ENCODE measurements around the gene TASL. TPM values are rescaled to one million over a fixed set of nuclear protein-coding genes. Genes with fewer than 3 reads are reported as not detected.
"Not testable (repeated sequence)": the region's sequence is repeated elsewhere in the genome, so short reads cannot be mapped to it uniquely, and the experiment has no call there.

TASL gene
- total RNA-seq, 1 donor from 2014 or later = 0.62 TPM

DNA sequence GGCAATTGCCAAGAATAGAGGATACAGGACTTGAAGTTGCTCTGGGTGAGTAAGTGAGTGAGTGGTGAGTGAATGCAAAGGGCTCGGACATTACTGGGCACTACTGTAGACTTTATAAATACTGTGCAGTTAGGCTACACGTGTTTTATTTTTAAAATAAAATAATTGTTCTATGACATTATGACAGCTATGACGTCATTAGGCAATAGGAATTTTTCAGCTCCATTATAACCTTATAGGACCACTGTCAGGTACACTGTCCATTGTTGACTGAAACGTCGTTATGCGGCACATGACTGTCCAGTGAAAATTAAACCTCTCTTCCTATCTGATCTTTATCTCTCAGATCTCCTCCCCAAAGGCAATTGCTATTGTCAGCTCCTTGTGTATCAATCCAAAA lies 5.1 kb upstream of the TASL start:
- DNase-seq (no peak), ATAC-seq (no peak)
- intact Hi-C loops (cut with micrococcal nuclease) = no loop called here

DNA sequence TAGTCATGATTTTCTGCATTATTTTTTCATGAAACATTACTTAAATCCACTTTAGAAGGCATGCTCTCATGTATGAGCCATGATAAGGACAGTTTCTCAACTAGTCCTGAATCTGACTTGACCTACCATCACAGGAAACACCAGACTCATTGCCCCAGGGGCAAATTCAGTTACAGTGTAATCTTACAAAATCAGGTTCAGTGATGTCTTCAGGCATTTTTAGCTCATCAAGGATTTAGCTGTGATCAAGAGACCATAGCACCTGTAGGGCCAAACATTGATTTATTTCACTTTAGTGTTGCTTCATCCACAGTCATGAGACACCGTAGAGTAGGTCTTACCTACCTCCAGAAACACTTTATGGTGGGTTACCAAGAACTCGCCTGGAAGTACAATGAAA lies 3.1 kb upstream of the TASL start:
- DNase-seq (no peak), ATAC-seq (no peak)
- intact Hi-C loops (cut with micrococcal nuclease) = no loop called here

DNA sequence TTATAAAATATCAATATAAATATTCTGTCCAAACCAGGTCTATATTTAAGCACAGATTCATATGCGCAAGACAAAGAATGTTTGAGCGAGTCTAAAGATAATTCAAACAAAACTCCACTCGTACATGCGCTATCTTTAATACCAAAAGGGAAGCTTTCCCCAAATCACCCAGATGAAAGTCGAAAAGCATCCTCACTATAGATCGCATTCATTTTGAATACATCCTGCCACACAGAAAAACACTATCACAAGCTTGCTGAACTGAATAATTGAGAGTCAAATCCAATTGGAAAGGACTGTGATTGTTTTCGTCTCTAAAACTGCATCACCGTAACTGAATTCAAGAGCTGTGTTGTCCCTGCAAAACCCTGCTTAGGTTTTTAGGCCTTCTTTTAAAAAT lies 685 bp downstream of the TASL start:
- ATAC-seq = no peak
- DNase-seq = no peak
- intact Hi-C loops (cut with micrococcal nuclease) = loop anchor here (10.0 kb wide), 1 partner anchor 138 kb away; no protein-coding TSS in a partner anchor

DNA sequence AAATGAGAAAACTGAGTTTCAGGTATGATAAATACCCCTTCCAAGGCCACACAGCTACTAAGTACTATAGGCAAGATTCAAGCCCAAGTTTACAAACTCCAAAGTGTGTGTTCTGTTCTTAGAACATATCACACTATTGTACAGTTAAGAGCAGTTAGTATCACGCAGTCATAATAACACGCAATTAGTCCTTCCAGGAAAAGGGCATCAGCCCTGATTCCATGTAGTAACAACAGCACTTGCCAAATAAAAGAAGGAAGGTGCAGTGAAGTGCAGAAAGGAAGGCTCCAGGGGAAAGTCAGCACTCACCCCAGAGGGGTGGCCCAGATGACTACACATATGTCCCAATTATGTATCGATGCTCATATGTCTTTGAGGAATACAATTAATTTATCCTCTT lies 4.4 kb downstream of the TASL start:
- intact Hi-C loops (cut with micrococcal nuclease) = loop anchor here (10.0 kb wide), 1 partner anchor 142 kb away; no protein-coding TSS in a partner anchor
- ATAC-seq (peak; percentile 43), DNase-seq (no peak)

DNA sequence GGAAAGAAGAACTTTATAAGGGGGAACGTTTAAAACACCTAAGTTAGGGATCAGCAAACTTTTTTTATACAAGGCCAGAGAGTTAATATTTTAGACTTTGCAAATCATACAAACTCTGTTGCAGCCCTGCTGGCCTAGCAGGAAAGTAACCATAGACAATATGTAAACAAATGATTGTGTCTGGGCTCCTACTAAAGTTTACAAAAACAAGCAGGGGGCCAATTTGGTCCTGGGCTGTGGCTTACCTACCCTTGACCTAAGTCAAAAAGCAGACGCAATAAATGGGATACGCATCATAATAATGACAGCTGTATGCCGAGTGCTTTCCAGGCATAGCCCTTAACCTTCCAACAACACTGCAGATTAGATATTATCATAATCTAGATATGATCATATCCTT lies 4.9 kb downstream of the TASL start:
- intact Hi-C loops (cut with micrococcal nuclease) = loop anchor here (10.0 kb wide), 1 partner anchor 142 kb away; no protein-coding TSS in a partner anchor
- no peak for ATAC-seq
- no peak for DNase-seq

DNA sequence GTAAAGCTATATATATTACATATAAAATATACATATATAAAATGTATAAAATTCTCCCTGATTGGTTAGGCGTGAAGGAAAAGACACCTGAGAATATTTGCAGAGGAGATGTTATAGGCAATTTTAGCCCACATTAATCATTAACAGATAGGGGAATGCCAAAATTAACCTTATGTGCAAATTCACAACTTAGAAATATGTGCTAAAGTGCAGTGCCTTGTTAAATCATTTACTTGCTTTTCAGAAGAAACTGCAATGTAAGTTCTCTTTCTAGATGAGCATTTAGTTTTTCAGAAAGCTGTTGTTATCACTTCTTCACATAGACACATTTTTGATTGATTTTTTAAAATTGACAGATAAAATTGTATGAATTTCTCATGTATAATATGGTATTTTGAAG lies 5.6 kb downstream of the TASL start:
- intact Hi-C loops (cut with micrococcal nuclease) = loop anchor here (10.0 kb wide), 1 partner anchor 143 kb away; no protein-coding TSS in a partner anchor
- ATAC-seq (no peak), DNase-seq (no peak)

DNA sequence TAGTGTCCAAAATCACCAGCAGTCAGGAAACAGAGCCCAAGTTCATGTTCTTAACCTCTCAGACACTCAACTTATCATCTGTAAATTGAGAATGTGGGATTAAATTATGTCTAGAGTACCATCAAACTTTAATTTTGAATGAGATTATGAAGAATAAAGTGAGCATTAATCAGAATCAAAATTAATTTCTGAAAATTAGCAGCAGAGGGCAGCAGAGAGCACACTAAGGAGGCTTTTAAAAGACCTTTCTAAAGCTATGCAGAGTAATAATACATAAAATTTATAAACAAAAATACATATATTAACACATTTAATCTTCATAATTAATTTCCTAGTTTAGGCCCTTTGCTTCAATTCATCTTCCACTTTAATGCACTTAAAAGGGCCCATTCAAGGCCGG lies 7.1 kb downstream of the TASL start:
- ATAC-seq (no peak), DNase-seq (no peak)
- intact Hi-C loops (cut with micrococcal nuclease) = loop anchor here (10.0 kb wide), 1 partner anchor 144 kb away; no protein-coding TSS in a partner anchor

DNA sequence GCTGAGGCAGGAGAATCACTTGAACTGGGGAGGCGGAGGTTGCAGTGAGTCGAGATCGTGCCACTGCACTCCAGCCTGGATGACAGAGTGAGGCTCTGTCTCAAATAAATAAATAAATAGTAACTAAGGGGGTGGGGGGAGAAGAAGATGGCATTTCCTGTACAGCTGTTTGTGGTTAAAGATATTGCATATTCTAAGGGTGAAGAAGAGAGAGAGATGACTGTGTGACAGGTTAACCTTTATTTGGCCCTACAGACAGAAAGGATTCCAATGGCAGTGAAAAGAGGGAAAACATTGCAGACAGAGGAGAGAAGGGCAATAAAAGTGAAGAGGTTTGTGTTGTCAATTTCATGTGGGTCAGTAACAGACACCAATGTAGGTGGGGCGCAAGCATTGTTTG lies 9.4 kb downstream of the TASL start:
- intact Hi-C loops (cut with micrococcal nuclease) = no loop called here
- no peak for DNase-seq
- ATAC-seq = no peak

DNA sequence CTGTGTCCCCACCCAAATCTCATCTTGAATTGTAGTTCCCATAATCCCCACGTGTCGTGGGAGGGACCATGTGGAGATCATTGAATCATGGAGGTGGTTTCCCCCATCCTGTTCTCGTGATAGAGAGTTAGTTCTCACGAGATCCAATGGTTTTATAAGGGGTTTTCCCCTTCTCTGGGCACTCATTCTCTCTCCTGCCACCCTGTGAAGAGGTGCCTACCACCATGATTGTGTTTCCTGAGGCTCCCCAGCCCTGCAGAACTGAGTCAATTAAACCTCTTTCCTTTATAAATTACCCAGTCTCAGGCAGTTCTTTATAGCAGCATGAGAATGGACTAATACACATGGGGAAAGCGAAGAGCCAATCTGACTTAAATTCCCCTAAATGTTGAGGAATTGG lies 14.5 kb downstream of the TASL start:
- ATAC-seq; DNase-seq; intact Hi-C loops (cut with micrococcal nuclease): not testable (repeated sequence)

DNA sequence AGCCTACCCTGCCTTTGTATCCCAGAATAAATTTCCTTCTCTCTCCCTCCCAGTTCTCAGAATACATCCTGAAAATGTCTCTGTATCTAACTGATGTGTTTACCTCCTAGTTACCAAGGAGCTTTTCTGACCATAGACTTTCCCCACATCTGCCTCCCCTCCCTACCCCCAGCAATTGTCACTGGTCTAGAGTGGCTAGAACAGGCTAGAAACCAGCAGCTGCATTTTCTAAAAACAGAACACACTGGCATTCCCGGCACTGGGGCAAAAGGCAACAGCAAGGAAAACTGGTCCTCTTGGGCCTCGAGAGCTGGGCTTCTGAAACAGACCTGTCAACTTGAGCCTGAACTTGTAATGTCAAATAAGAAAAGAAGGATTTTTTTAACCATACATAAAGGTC lies 16.4 kb downstream of the TASL start:
- DNase-seq (peak; percentile 39), ATAC-seq (peak; percentile 97)
- intact Hi-C loops (cut with micrococcal nuclease) = no loop called here

DNA sequence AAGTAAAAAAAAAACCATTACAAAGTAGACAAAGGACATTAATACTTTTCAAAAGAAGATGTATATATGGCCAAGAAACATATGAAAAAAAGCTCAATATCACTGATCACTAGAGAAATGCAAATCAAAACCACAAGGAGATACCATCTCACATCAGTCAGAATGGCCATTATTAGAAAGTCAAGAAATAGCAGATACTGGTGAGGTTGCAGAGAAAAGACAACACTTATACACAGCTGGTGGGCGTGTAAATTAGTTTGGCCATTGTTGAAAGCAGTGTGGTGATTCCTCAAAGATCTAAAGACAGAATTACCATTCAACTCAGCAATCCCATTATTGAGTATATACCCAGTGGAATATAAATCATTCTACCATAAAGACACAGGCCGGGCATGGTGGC lies 39.3 kb downstream of the TASL start:
- ATAC-seq = no peak
- intact Hi-C loops (cut with micrococcal nuclease) = no loop called here

DNA sequence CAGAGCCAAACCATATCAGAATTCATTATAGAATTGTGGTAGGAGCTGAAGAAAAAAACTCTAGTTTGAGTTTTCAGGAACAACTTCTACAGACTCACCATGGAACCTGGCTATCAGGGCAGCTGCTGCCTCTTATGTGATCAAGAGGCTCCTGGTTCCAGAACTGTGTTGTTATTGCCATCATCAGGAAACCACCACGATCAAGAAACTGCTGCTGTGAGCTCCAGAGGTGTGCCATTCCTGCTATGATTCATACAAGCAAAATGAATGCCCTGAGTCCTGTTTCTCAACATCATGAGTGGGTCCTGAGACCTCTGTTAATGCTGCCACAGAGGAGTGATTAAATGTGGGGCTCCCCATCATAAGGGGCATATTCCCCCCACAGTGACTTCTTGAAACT lies 43.7 kb downstream of the TASL start:
- DNase-seq = no peak
- intact Hi-C loops (cut with micrococcal nuclease) = no loop called here

More for the DNA sequence above, 39.3 kb downstream of the TASL start:
- DNase-seq = no peak

DNA sequence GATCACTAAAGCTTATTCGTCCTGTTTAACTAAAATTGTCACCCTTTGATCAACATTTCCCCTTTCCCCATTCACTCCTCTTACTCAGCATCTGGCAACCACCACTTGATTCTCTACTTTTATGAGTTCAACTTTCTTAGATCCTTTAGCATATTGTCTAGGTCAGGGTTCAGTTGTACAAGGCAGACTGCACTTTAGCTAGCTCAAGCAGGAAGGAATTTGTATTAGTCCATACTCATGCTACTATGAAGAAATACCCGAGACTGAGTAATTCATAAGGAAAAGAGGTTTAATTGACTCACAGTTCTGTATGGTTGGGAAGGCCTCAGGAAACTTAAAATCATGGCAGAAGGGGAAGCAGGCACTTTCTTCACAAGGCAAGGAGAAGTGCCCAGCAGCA lies 44.3 kb downstream of the TASL start:
- intact Hi-C loops (cut with micrococcal nuclease) = no loop called here
- no peak for ATAC-seq

More for the DNA sequence above, 43.7 kb downstream of the TASL start:
- ATAC-seq = no peak

DNA sequence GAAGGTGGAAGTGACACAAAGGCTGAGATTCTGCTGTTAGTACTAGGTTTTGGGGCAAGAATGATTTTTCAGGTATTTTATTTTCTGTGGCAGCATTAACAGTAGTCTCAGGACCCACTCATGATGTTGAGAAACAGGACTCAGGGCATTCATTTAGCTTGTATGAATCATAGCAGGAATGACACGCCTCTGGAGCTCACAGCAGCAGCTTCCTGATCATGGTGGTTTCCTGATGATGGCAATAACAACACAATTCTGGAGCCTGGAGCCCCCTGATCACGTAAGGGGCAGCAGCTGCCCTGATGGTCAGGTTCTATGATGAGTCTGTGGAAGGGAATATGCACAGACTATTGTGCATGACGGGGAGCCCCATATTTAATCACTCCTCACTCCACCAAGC lies 47.0 kb downstream of the TASL start:
- intact Hi-C loops (cut with micrococcal nuclease) = no loop called here
- DNase-seq = no peak
- no peak for ATAC-seq

More for the DNA sequence above, 44.3 kb downstream of the TASL start:
- no peak for DNase-seq

DNA sequence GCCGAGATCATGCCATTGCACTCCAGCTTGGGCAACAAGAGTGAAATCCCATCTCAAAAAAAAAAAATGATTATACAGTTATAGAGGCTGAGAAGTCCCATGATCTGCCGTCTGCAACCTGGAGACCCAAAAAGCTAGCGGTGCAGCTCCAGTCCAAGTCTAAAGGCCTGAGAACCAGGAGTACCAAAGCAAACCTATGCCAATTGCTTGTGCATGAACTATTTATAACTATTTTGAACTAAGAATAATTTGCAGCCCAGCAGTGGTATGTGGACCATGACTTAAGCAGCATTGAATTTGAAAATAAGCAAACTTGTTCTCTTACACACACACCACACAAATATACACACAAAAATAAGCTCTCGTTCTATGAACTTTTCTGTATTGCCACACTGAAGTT lies 51.8 kb downstream of the TASL start:
- DNase-seq (no peak), ATAC-seq (peak; percentile 74)
- intact Hi-C loops (cut with micrococcal nuclease) = no loop called here

DNA sequence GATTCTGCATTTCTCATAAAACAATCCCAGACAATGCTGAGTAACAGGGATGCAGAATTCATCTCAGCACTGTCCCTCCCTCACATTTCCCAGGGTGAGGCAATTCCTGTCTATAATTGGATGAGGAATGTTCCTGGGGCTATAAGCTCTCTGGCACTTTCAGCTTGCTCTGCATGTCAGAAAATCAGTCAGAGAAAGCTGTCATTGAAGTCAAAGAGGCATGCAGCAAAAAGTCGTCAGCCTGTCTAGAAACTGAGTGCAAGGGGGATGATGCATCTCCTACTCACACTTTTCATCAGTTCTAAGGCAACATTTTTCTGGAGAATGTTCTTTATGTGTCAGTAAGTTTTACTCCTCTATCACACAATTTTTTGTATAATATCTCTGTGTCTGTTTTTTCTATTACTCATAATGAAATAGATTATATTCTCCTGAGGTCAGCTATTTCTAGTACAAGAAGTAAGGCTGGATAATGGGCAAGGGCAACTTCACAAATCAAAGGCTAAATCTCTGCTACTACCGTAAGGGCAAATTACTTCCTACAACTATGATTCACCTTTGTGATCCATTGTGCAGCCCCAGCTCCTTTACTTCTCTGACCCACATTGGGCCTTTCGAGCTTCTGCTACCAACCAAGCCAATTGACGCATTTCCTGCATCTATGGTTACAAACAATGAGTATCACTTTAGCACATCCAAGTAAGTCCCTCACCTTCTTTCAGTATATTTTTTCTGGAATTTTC lies 56.0 kb downstream of the TASL start:
- ATAC-seq (peak; percentile 23), DNase-seq (no peak)
- intact Hi-C loops (cut with micrococcal nuclease) = no loop called here

DNA sequence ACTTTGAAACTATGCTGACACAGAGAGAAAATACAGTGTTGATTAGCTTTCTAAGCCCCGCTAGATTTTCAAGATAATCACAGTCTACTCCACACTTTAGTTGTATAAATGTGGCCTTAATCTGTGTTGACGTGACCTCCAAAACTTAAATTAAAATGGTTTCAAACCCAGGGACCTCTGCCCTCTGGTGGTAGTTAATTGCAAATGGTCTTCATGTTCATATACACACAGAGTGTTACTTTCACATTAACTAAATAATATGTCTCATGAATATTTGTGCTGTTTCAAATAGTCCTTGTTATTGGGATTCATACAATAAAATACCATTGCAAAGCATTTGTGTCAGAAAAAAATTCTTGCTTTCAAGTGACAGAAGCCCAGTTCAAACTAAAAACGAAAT lies 64.3 kb downstream of the TASL start:
- intact Hi-C loops (cut with micrococcal nuclease) = no loop called here
- ATAC-seq (no peak), DNase-seq (no peak)

Data from left ventricle myocardium superior (tissue), 1 donor.